Activated CD4-positive, CD25-positive, alpha-beta regulatory T cell treated with anti-CD3 and anti-CD28 coated beads, Interleukin-2, amount 50 U/mL, for 72 hours (primary cell): ENCODE data around the gene ACSM2B.
"Not testable (repeated sequence)": the region's sequence is repeated elsewhere in the genome, so short reads cannot be mapped to it uniquely, and the experiment has no call there.

ENCODE experiments used
- DNase-seq: peaks from one replicate; pipeline ENCODE4 v3.0.0; 2021

Gene ACSM2B

GRCh38 chr16:20592780-20593179 is 16.6 kb upstream of the ACSM2B start:
- not testable (repeated sequence) for DNase-seq

- DNase-seq = not testable (repeated sequence)
Observed at GRCh38 chr16:20589486-20589885, 13.3 kb upstream of the ACSM2B start.

- not testable (repeated sequence) for DNase-seq
Observed at GRCh38 chr16:20587645-20588074, 11.5 kb upstream of the ACSM2B start.

- DNase-seq = not testable (repeated sequence)
Observed at GRCh38 chr16:20586716-20587115, 10.5 kb upstream of the ACSM2B start.

- not testable (repeated sequence) for DNase-seq
Observed at GRCh38 chr16:20586112-20586511, 9.9 kb upstream of the ACSM2B start.

GRCh38 chr16:20580487-20581259 is 4.5 kb upstream of the ACSM2B start:
- not testable (repeated sequence) for DNase-seq

- DNase-seq = not testable (repeated sequence)
Observed at GRCh38 chr16:20578091-20578490, 1.9 kb upstream of the ACSM2B start.

GRCh38 chr16:20569117-20569651 is 7.0 kb downstream of the ACSM2B start:
- not testable (repeated sequence) for DNase-seq

- DNase-seq = no peak
Observed at GRCh38 chr16:20568404-20568803, 7.8 kb downstream of the ACSM2B start.

GRCh38 chr16:20566864-20567263 is 9.3 kb downstream of the ACSM2B start:
- DNase-seq = no peak

GRCh38 chr16:20565334-20565733 is 10.8 kb downstream of the ACSM2B start:
- not testable (repeated sequence) for DNase-seq

GRCh38 chr16:20564218-20564617 is 11.9 kb downstream of the ACSM2B start:
- not testable (repeated sequence) for DNase-seq

GRCh38 chr16:20555628-20556027 is 20.5 kb downstream of the ACSM2B start:
- DNase-seq = not testable (repeated sequence)

- not testable (repeated sequence) for DNase-seq
Observed at GRCh38 chr16:20554689-20555088, 21.5 kb downstream of the ACSM2B start.

- DNase-seq = not testable (repeated sequence)
Observed at GRCh38 chr16:20553493-20553892, 22.7 kb downstream of the ACSM2B start.

GRCh38 chr16:20546951-20547350 is 29.2 kb downstream of the ACSM2B start:
- not testable (repeated sequence) for DNase-seq

GRCh38 chr16:20546278-20546853 is 29.8 kb downstream of the ACSM2B start:
- not testable (repeated sequence) for DNase-seq

- not testable (repeated sequence) for DNase-seq
Observed at GRCh38 chr16:20540603-20541316, 35.4 kb downstream of the ACSM2B start.

- DNase-seq = no peak
Observed at GRCh38 chr16:20538687-20539086, 37.5 kb downstream of the ACSM2B start.

GRCh38 chr16:20538181-20538580 is 38.0 kb downstream of the ACSM2B start:
- DNase-seq = no peak

GRCh38 chr16:20536669-20537068 is 39.5 kb downstream of the ACSM2B start:
- DNase-seq = not testable (repeated sequence)

GRCh38 chr16:20532284-20532792 is 43.8 kb downstream of the ACSM2B start:
- not testable (repeated sequence) for DNase-seq

- not testable (repeated sequence) for DNase-seq
Observed at GRCh38 chr16:20531795-20532194, 44.4 kb downstream of the ACSM2B start.
